GM13976 (cell line): ENCODE results near the gene SNX3.

Source experiments
- DNase-seq: peaks from one replicate; pipeline ENCODE4 v3.0.0; 2012; ENCODE audit warnings: low spot score
- CTCF ChIP-seq: IDR thresholded peaks from 2 replicates; pipeline ENCODE4 v1.5.1; 2012; ENCODE audit warnings: borderline replicate concordance, mild to moderate bottlenecking; ENCODE audit not compliant: insufficient read depth; ENCODE audit errors: extremely low read depth, missing control alignments, control extremely low read depth
- in situ Hi-C: fragments of 300-500 bp; cut with MboI; formaldehyde crosslinking; loops from one replicate; pipeline ENCODE4 v1.12.0; 2022; ENCODE audit warnings: low sequenced_read_pairs, mixed read lengths, inconsistent platforms; ENCODE audit not compliant: unreplicated experiment

SNX3 gene

GRCh38 chr6:108200186-108200585 lies 60.7 kb downstream of the SNX3 start:
- in situ Hi-C loops: no loop called here
- no peak for DNase-seq
- TF ChIP-seq CTCF: no peak

- TF ChIP-seq CTCF: no peak
- in situ Hi-C loops: no loop called here
- no peak for DNase-seq
Measured at GRCh38 chr6:108198761-108199498, 61.9 kb downstream of the SNX3 start.

GRCh38 chr6:108195209-108195608 lies 65.6 kb downstream of the SNX3 start:
- TF ChIP-seq CTCF: no peak
- DNase-seq: no peak
- in situ Hi-C loops: no loop called here

- in situ Hi-C loops: no loop called here
- DNase-seq: no peak
- TF ChIP-seq CTCF: no peak
Measured at GRCh38 chr6:108194503-108194902, 66.3 kb downstream of the SNX3 start.

GRCh38 chr6:108193835-108194234 lies 67.0 kb downstream of the SNX3 start:
- no peak for TF ChIP-seq CTCF
- DNase-seq: no peak
- in situ Hi-C loops: no loop called here

GRCh38 chr6:108193131-108193530 lies 67.7 kb downstream of the SNX3 start:
- no peak for DNase-seq
- in situ Hi-C loops: no loop called here
- TF ChIP-seq CTCF: no peak
